Measurements from ENCODE around the gene ATP6AP1. TPM values are rescaled to one million over a fixed set of nuclear protein-coding genes. Genes with fewer than 3 reads are reported as not detected.

The ATP6AP1 gene
- total and polyA plus RNA-seq, 9 of the 15 experiments (the other 6 are each of a cell fraction or from before 2014, with no cell fraction given): 8.3 to 90.5 (median 52.9) TPM

- Histone ChIP-seq H3K9me1 (ENCODE audit: control insufficient read depth, insufficient read depth, low read length) (no peaks in the 10 kb centered on the region), H2AFZ (ENCODE audit: low read depth, low read length) (no peak overlapping the region), H4K20me1 (replicated peaks; ENCODE audit: control insufficient read depth, insufficient read depth, low read length) (no peaks in the 10 kb centered on the region), H3K4me3 (no peak overlapping the region), H3K79me2 (ENCODE audit: control insufficient read depth, insufficient read depth, low read length) (no peaks in the 10 kb centered on the region), H3K4me1 (replicated peaks in 1 of 2; ENCODE audit: control insufficient read depth in 2 of 2, insufficient read depth in 2 of 2, low read length in 2 of 2) (peaks cover 0 to 14% of the 10 kb centered on the region in 2 experiments; a peak in 2 of 5 replicates), H3K9ac (ENCODE audit: insufficient read depth in 1 of 2, low read depth in 2 of 2, low read length in 2 of 2) (no peak overlapping the region), H3K9me3 (replicated peaks; ENCODE audit: control insufficient read depth, insufficient read depth, low read depth, low read length) (no peaks in the 10 kb centered on the region), H3K4me2 (ENCODE audit: insufficient read depth, low read length) (no peak overlapping the region), H3K27me3 (ENCODE audit: control insufficient read depth in 2 of 2, insufficient read depth in 2 of 2, low read length in 2 of 2) (no peaks in the 10 kb centered on the region), H3K27ac (ENCODE audit: extremely low read depth, low read depth, low read length) (no peak overlapping the region), H3K36me3 (ENCODE audit: control insufficient read depth, insufficient read depth, low read length) (peaks cover 73% of the 10 kb centered on the region; the same call in 2 of the 3 replicates)
- no peak for DNase-seq (ENCODE audit: extremely low read depth in 1 of 4, low spot score in 3 of 4)
- TF ChIP-seq ZNF175 (CRISPR knock-in tag; IDR thresholded peaks at IDR 0.05; ENCODE audit: low read depth) (no peak), SREBF2 (CRISPR knock-in tag; IDR thresholded peaks at IDR 0.05) (no peak), ZNF3 (CRISPR knock-in tag; IDR thresholded peaks at IDR 0.05) (no peak), HNRNPLL (IDR thresholded peaks at IDR 0.05; ENCODE audit: low read depth, low read length, poor library complexity, severe bottlenecking) (no peak), ERF (CRISPR knock-in tag; IDR thresholded peaks at IDR 0.05) (no peak), ZNF384 (IDR thresholded peaks at IDR 0.05; ENCODE audit: low read depth, low read length) (no peak), ZNF277 (CRISPR knock-in tag; IDR thresholded peaks at IDR 0.05; ENCODE audit: borderline replicate concordance) (no peak), SIRT6 (IDR thresholded peaks at IDR 0.05; ENCODE audit: low read depth, low read length) (no peak), TCFL5 (CRISPR knock-in tag; conservative IDR thresholded peaks at IDR 0.05) (no peak), FOXK2 (conservative IDR thresholded peaks at IDR 0.05 in 1 of 2, IDR thresholded peaks at IDR 0.05 in 1 of 2; ENCODE audit: low read depth in 2 of 2) (no peak), ZNF197 (CRISPR knock-in tag; IDR thresholded peaks at IDR 0.05; ENCODE audit: low read depth) (no peak), ZNF75A (CRISPR knock-in tag; IDR thresholded peaks at IDR 0.05) (no peak), PHF21A (IDR thresholded peaks at IDR 0.05; ENCODE audit: borderline replicate concordance, low read depth) (no peak), ZNF79 (CRISPR knock-in tag; IDR thresholded peaks at IDR 0.05; ENCODE audit: low read depth) (no peak), E2F5 (CRISPR knock-in tag; IDR thresholded peaks at IDR 0.05) (no peak), SRSF1 (IDR thresholded peaks at IDR 0.05; ENCODE audit: low read depth, low read length) (no peak), PHB (CRISPR knock-in tag; IDR thresholded peaks at IDR 0.05) (no peak), ARHGAP35 (IDR thresholded peaks at IDR 0.05; ENCODE audit: partially characterized antibody) (no peak), TOE1 (IDR thresholded peaks at IDR 0.05; ENCODE audit: borderline replicate concordance) (no peak), TOE1 (CRISPR knock-in tag; IDR thresholded peaks at IDR 0.05; ENCODE audit: borderline replicate concordance, low read depth) (no peak), ZNF644 (tag; IDR thresholded peaks at IDR 0.05; ENCODE audit: low read depth) (no peak)
- intact Hi-C loops (cut with micrococcal nuclease): no loop called here
- no TSS peak for BruUV-seq (replicated peaks)
- no peak for FAIRE-seq
- no peak for ATAC-seq
- ChIA-PET POLR2A (interaction anchor here (1.1 kb wide), 1 partner anchor 9 kb away, joined by 4 read pairs; the partner anchor contains the start of gene LAGE3), CTCF (ENCODE audit: low intra/inter-chr PET ratio) (no interaction called here)
- WGBS (ENCODE audit: insufficient coverage, low coverage, missing lambda C conversion rate): 97% methylated on average over 14 of the region's 18 CpGs
- in situ Hi-C loops (cut with MboI): no loop called here
Observed at GRCh38 chrX:154469880-154470279, 41.4 kb downstream of the ATP6AP1 start.

Data from K562 (cell line).